ENCODE results near the gene STUM.

STUM gene

DNA sequence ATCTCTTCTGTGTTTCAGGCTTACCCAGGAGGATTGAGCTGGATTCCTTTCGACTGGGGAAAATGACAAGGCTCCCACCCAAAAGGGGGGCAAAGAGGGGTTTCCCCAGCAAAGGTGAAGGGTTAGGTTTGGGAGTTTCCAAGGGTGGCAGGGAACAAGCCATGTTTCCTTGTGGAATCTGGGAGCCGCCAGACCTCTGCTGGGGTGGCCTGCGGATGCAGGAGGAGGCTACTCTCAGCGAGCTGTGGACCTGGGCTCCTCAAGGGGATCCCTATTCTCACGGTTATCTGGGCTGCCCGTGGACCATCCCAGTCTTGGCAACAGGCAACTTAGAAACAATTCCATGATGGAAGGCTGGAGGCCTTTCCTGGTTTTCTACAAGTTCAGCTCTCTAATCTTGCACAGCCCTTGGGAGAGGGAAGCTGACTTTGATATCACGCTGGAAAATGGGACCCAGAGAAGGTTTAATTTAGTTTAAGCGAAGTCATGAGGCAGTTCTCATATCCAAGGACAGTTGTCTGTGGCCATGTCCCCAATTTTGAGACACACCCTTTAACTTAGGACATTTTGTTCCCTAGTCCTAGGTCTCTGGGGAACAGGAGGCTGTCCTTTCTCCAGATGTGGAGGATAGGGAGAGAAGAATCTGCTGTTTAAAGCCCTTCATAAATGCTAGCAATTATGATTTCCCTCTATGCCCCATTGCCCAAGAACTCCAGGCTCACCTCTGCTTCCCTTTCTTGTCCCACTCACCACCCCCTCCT, 24.7 kb upstream of the STUM start:
- Histone ChIP-seq H3K27ac (no peak overlapping the region), H3K27me3 (replicated peaks) (no peaks in the 10 kb centered on the region), H3K4me3 (ENCODE audit: low read depth, low read length) (no peak overlapping the region), H3K36me3 (replicated peaks) (no peaks in the 10 kb centered on the region)
- no peak for DNase-seq
- no peak for TF ChIP-seq CTCF (IDR thresholded peaks at IDR 0.05; ENCODE audit: low read depth, low read length, missing control alignments)
- in situ Hi-C loops (cut with HindIII; ENCODE audit: low pct_ligation_motif_present, low sequenced_read_pairs): no loop called here

DNA sequence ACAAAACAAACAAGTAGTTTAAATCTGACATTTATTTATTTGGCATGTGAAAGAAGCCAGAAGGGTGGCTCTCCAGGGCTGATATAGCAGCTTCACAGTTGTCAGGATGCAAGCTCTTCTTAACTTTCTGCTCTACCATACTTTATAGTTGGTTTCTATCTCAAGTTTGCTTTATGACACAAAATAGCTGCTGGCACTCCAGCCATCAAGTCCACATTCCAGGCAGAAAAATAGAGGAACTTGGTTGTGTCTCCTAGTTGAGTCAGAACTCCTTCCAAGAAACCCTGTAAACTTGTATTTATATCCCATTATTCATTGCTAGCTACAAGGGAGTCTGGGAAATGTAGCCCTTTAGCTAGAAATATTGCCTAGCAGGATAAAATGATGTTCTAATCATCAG, 24.0 kb upstream of the STUM start:
- no peak for DNase-seq
- Histone ChIP-seq H3K36me3 (replicated peaks) (no peaks in the 10 kb centered on the region), H3K27ac (no peak overlapping the region), H3K27me3 (replicated peaks) (no peaks in the 10 kb centered on the region), H3K4me3 (ENCODE audit: low read depth, low read length) (no peak overlapping the region)
- no peak for TF ChIP-seq CTCF (IDR thresholded peaks at IDR 0.05; ENCODE audit: low read depth, low read length, missing control alignments)
- in situ Hi-C loops (cut with HindIII; ENCODE audit: low pct_ligation_motif_present, low sequenced_read_pairs): no loop called here

- Histone ChIP-seq H3K4me3 (ENCODE audit: low read depth, low read length) (no peak overlapping the region), H3K27me3 (replicated peaks) (no peaks in the 10 kb centered on the region), H3K36me3 (replicated peaks) (no peaks in the 10 kb centered on the region), H3K27ac (no peak overlapping the region)
- TF ChIP-seq CTCF (IDR thresholded peaks at IDR 0.05; ENCODE audit: low read depth, low read length, missing control alignments): no peak
- DNase-seq: no peak
- in situ Hi-C loops (cut with HindIII; ENCODE audit: low pct_ligation_motif_present, low sequenced_read_pairs): no loop called here
Observed at GRCh38 chr1:226525750-226526149, 22.8 kb upstream of the STUM start.

- Histone ChIP-seq H3K27ac (no peak overlapping the region), H3K36me3 (replicated peaks) (no peaks in the 10 kb centered on the region), H3K4me3 (ENCODE audit: low read depth, low read length) (peak overlapping the region; percentile 26), H3K27me3 (replicated peaks) (no peaks in the 10 kb centered on the region)
- TF ChIP-seq CTCF (IDR thresholded peaks at IDR 0.05; ENCODE audit: low read depth, low read length, missing control alignments): no peak
- DNase-seq: peak; percentile 18
- in situ Hi-C loops (cut with HindIII; ENCODE audit: low pct_ligation_motif_present, low sequenced_read_pairs): no loop called here
Observed at GRCh38 chr1:226526801-226527595, 21.6 kb upstream of the STUM start.

DNA sequence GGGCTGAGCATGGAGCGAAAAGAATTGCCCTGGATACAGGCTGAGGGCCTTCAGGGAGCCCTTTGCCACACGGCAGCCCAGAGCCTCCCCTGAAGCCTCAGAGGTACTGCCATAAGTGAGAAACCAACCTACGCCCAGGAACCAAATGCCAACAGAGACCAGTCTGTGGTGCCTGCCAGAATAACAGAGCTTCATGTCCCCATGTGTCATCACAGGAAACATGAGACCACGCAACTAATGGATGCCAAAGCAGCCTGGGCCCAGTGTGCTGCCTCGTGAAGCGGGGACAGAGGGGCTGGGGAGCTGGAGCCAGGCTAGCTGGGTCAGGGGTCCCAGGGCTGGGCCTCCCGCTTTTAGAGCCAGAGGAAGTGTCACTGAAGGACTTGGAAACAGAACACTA, 18.7 kb upstream of the STUM start:
- Histone ChIP-seq H3K27ac (no peak overlapping the region), H3K4me3 (ENCODE audit: low read depth, low read length) (no peak overlapping the region), H3K27me3 (replicated peaks) (no peaks in the 10 kb centered on the region), H3K36me3 (replicated peaks) (no peaks in the 10 kb centered on the region)
- in situ Hi-C loops (cut with HindIII; ENCODE audit: low pct_ligation_motif_present, low sequenced_read_pairs): no loop called here
- TF ChIP-seq CTCF (IDR thresholded peaks at IDR 0.05; ENCODE audit: low read depth, low read length, missing control alignments): no peak
- no peak for DNase-seq

Data from brain microvascular endothelial cell (primary cell).